GM10266 (cell line): ENCODE data around the gene DGKI.
"Not testable (repeated sequence)": the region's sequence is repeated elsewhere in the genome, so short reads cannot be mapped to it uniquely, and the experiment has no call there.

Experiments used
- DNase-seq: peaks from one replicate; pipeline ENCODE4 v3.0.0; 2012; ENCODE audit errors: extremely low spot score
- CTCF ChIP-seq: IDR thresholded peaks from 2 replicates; pipeline ENCODE4 v1.5.1; 2012; ENCODE audit warnings: mild to moderate bottlenecking, low read depth; ENCODE audit not compliant: control insufficient read depth, insufficient read depth; ENCODE audit errors: missing control alignments

The DGKI gene

GRCh38 chr7:137717811-137718271 lies 128.9 kb downstream of the DGKI start:
- peak; percentile 7 for DNase-seq
- TF ChIP-seq CTCF: no peak

GRCh38 chr7:137717045-137717444 lies 129.7 kb downstream of the DGKI start:
- TF ChIP-seq CTCF: no peak
- no peak for DNase-seq

GRCh38 chr7:137716061-137716460 lies 130.7 kb downstream of the DGKI start:
- DNase-seq: no peak
- TF ChIP-seq CTCF: no peak

- no peak for TF ChIP-seq CTCF
- DNase-seq: no peak
Observed at GRCh38 chr7:137715533-137715932, 131.2 kb downstream of the DGKI start.

GRCh38 chr7:137715121-137715520 lies 131.7 kb downstream of the DGKI start:
- DNase-seq: no peak
- no peak for TF ChIP-seq CTCF

- DNase-seq: not testable (repeated sequence)
Observed at GRCh38 chr7:137706330-137706729, 140.4 kb downstream of the DGKI start.

- no peak for DNase-seq
- TF ChIP-seq CTCF: no peak
Observed at GRCh38 chr7:137704723-137705122, 142.1 kb downstream of the DGKI start.

- TF ChIP-seq CTCF: no peak
- no peak for DNase-seq
Observed at GRCh38 chr7:137703291-137704010, 143.3 kb downstream of the DGKI start.
